PC-3 (cell line): ENCODE results near the gene TRDN. TPM values are rescaled to one million over a fixed set of nuclear protein-coding genes. Genes with fewer than 3 reads are reported as not detected.

Source experiments
- ATAC-seq: fragments of 200-7000 bp; cut with Tn5 transposase; 2 replicates; pipeline ENCODE4 v1.9.1; 2020; ENCODE audit warnings: mild to moderate bottlenecking, moderate library complexity
- BruUV-seq: library from RNA; stranded (reverse); fragments of 400-500 nt; replicated peaks from 2 replicates; lab custom pipeline; 2021; lab: Mats Ljungman, UMichigan
- CTCF ChIA-PET: fragments of 300-600 bp; sonication (Branson Sonifier 250); formaldehyde crosslinking; loops from one replicate; lab custom pipeline; 2022; ENCODE audit warnings: antibody characterized with exemption; lab: Charles Lee
- POLR2A ChIA-PET: fragments of 300-600 bp; sonication (Branson Sonifier 250); formaldehyde crosslinking; loops from one replicate; lab custom pipeline; 2022; ENCODE audit warnings: antibody characterized with exemption; ENCODE audit not compliant: unreplicated experiment; lab: Charles Lee
- DNase-seq: peaks from one replicate; pipeline ENCODE4 v3.0.0-alpha.2; 2015
- H2AFZ ChIP-seq: fragments of 300-600 bp; sonication (generic); 2 replicates; pipeline ENCODE4 v1.6.0; 2016; ENCODE audit warnings: antibody characterized with exemption, low read length
- H3F3A ChIP-seq: fragments of 300-600 bp; sonication (generic); one replicate; pipeline ENCODE4 v1.6.0; 2017; ENCODE audit warnings: antibody characterized with exemption, low read length, control low read depth, mild to moderate bottlenecking; ENCODE audit not compliant: unreplicated experiment
- H3K27ac ChIP-seq: fragments of 300-600 bp; sonication (generic); 2 replicates; pipeline ENCODE4 v1.5.1; 2016; ENCODE audit warnings: mild to moderate bottlenecking, low read length
- H3K27me3 ChIP-seq: fragments of 300-600 bp; sonication (generic); 2 replicates; pipeline ENCODE4 v1.6.1; 2016; ENCODE audit warnings: low read length, mixed read lengths
- H3K36me3 ChIP-seq: fragments of 300-600 bp; sonication (generic); 2 replicates; pipeline ENCODE4 v1.6.1; 2016; ENCODE audit warnings: low read depth, mixed run types, low read length, mixed read lengths
- H3K4me1 ChIP-seq: fragments of 300-600 bp; sonication (generic); 2 replicates; pipeline ENCODE4 v1.5.1; 2016; ENCODE audit warnings: low read length; ENCODE audit not compliant: insufficient read depth
- H3K4me2 ChIP-seq: fragments of 300-600 bp; sonication (generic); 2 replicates; pipeline ENCODE4 v1.6.0; 2016; ENCODE audit warnings: low read length
- H3K4me3 ChIP-seq: fragments of 300-600 bp; sonication (generic); 2 replicates; pipeline ENCODE4 v1.5.1; 2016; ENCODE audit warnings: mild to moderate bottlenecking, low read length, mixed read lengths
- H3K79me2 ChIP-seq: fragments of 300-600 bp; sonication (generic); 2 replicates; pipeline ENCODE4 v1.6.1; 2017; ENCODE audit warnings: low read length, mixed read lengths
- H3K9ac ChIP-seq: fragments of 300-600 bp; sonication (generic); 2 replicates; pipeline ENCODE4 v1.6.0; 2016; ENCODE audit warnings: mild to moderate bottlenecking, low read length
- H3K9me2 ChIP-seq: fragments of 300-600 bp; sonication (generic); replicated peaks from 2 replicates; pipeline ENCODE4 v1.6.1; 2016; ENCODE audit warnings: mixed run types, low read length, mixed read lengths
- H3K9me3 ChIP-seq: fragments of 300-600 bp; sonication (generic); 2 replicates; pipeline ENCODE4 v1.6.1; 2016; ENCODE audit warnings: low read length, mixed read lengths
- H4K20me1 ChIP-seq: fragments of 300-600 bp; sonication (generic); 2 replicates; pipeline ENCODE4 v1.6.1; 2016; ENCODE audit warnings: low read length, mixed read lengths
- EZH2 ChIP-seq: fragments of 300-600 bp; sonication (generic); IDR thresholded peaks from one replicate; pipeline ENCODE4 v1.6.1; 2017; ENCODE audit warnings: antibody characterized with exemption, mild to moderate bottlenecking, low read length; ENCODE audit not compliant: unreplicated experiment
- EZH2phosphoT487 ChIP-seq: fragments of 300-600 bp; sonication (generic); IDR thresholded peaks from 2 replicates; pipeline ENCODE4 v1.6.1; 2018; ENCODE audit warnings: mild to moderate bottlenecking, antibody characterized with exemption, low read length, borderline replicate concordance
- intact Hi-C: fragments of 100-400 bp; cut with micrococcal nuclease; formaldehyde crosslinking; loops from 2 replicates; pipeline ENCODE4 v1.9.0; 2023
- total RNA-seq: library from RNA; depleted of rRNA; stranded (reverse); fragments of >200 nt; gene quantifications from 2 replicates; pipeline ENCODE4 v1.2.3, GENCODE V29; 2014
- TF ChIP-seq, protein P1 (sequence below): fragments of 300-600 bp; sonication (generic); conservative IDR thresholded peaks from 2 replicates; pipeline ENCODE4 v1.5.1; 2017; ENCODE audit warnings: antibody characterized with exemption, low read depth, mild to moderate bottlenecking, low read length

Gene TRDN
- total RNA-seq, 1 experiment from 2014 or later: not detected

DNA sequence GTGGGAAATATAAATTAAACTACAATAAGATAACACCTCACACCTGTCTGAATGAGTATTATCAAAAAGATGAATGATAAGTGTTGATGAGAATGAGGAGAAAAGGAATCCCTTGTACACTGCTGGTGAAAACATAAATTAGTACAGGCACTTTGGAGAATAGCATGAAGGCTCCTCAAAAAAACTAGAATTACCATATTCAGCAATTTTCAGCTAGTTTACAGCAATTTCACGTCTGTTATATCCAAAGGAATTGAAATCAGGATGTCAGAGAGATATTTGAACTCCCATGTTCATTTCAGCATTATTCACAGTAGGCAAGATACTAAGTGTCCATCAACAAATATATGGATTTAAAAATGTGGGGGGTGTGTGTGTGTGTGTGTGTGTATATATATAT lies 348.1 kb downstream of the TRDN start:
- Histone ChIP-seq H3K9ac (no peak overlapping the region), H3K27me3 (no peaks in the 10 kb centered on the region), H3K36me3 (no peaks in the 10 kb centered on the region), H3K4me3 (no peak overlapping the region), H2AFZ (no peak overlapping the region), H3K9me2 (no peaks in the 10 kb centered on the region), H3F3A (no peaks in the 10 kb centered on the region), H3K4me2 (no peak overlapping the region), H3K4me1 (no peaks in the 10 kb centered on the region), H3K79me2 (no peaks in the 10 kb centered on the region), H3K9me3 (no peaks in the 10 kb centered on the region), H4K20me1 (no peaks in the 10 kb centered on the region), H3K27ac (no peak overlapping the region)
- intact Hi-C loops: no loop called here
- no TSS peak for BruUV-seq
- no peak for ATAC-seq
- ChIA-PET POLR2A (no interaction called here), CTCF (no interaction called here)
- no peak for DNase-seq
- TF ChIP-seq EZH2: no peak
- no peak for TF ChIP-seq EZH2phosphoT487
- TF ChIP-seq, protein P1, sequence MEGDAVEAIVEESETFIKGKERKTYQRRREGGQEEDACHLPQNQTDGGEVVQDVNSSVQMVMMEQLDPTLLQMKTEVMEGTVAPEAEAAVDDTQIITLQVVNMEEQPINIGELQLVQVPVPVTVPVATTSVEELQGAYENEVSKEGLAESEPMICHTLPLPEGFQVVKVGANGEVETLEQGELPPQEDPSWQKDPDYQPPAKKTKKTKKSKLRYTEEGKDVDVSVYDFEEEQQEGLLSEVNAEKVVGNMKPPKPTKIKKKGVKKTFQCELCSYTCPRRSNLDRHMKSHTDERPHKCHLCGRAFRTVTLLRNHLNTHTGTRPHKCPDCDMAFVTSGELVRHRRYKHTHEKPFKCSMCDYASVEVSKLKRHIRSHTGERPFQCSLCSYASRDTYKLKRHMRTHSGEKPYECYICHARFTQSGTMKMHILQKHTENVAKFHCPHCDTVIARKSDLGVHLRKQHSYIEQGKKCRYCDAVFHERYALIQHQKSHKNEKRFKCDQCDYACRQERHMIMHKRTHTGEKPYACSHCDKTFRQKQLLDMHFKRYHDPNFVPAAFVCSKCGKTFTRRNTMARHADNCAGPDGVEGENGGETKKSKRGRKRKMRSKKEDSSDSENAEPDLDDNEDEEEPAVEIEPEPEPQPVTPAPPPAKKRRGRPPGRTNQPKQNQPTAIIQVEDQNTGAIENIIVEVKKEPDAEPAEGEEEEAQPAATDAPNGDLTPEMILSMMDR: no peak

DNA sequence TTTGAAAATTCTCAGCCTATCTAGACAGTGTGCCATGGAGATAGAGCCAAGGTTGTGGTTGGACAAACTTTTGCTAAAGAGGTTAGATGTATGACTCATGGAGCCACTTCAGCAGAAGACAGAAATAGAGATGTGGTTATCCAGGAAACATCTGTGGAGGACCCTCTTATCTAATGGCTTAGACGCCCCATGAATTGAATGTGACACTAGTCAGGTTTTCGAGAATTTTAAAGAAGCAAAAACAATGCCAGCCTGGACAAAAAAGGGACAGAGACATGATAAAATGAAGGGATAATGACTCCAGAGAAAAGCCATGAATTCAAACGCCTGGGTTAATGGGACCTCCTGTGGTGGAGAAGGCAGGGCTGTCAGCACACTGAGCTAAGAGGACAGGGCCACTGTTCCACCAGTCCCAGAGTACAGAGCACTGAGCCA lies 360.2 kb downstream of the TRDN start:
- no peaks in the 10 kb centered on the region for H3K36me3 ChIP-seq
- no peak overlapping the region for H3K4me2 ChIP-seq
- H3K4me1 ChIP-seq: no peaks in the 10 kb centered on the region
- no peaks in the 10 kb centered on the region for H3K9me3 ChIP-seq
- ATAC-seq (no peak), DNase-seq (no peak)
- H3K9ac ChIP-seq: no peak overlapping the region
- no peak overlapping the region for H2AFZ ChIP-seq
- no peaks in the 10 kb centered on the region for H3K79me2 ChIP-seq
- TF ChIP-seq EZH2phosphoT487 (no peak), EZH2 (no peak)
- TF ChIP-seq, protein P1: no peak
- no peaks in the 10 kb centered on the region for H3K27me3 ChIP-seq
- H3K4me3 ChIP-seq: no peak overlapping the region
- intact Hi-C loops: no loop called here
- POLR2A ChIA-PET: no interaction called here
- H4K20me1 ChIP-seq: no peaks in the 10 kb centered on the region
- no TSS peak for BruUV-seq
- CTCF ChIA-PET: no interaction called here
- H3K9me2 ChIP-seq: no peaks in the 10 kb centered on the region
- no peaks in the 10 kb centered on the region for H3F3A ChIP-seq
- H3K27ac ChIP-seq: no peak overlapping the region

DNA sequence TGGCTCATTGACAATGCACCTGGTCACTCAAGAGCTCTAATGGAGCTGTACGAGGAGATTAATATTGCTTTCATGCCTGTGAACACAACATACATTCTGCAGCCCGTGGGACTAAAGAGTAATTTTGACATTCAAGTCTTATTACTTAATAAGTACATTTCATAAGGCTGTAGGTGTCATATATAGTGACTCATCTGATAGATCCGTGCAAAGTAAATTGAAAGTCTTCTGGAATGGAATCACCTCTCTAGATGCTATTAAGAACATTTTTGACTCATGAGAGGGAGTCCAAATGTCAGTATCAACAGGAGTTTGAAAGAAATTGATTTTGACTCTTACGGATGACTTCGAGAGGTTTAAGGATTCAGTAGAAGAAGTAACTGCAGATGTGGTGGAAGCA lies 372.8 kb downstream of the TRDN start:
- no peak overlapping the region for H3K4me2 ChIP-seq
- H3K4me1 ChIP-seq: no peaks in the 10 kb centered on the region
- no peaks in the 10 kb centered on the region for H4K20me1 ChIP-seq
- ATAC-seq (no peak), DNase-seq (no peak)
- no peaks in the 10 kb centered on the region for H3K9me2 ChIP-seq
- no TSS peak for BruUV-seq
- no peaks in the 10 kb centered on the region for H3K27me3 ChIP-seq
- no peak overlapping the region for H3K27ac ChIP-seq
- H3F3A ChIP-seq: no peaks in the 10 kb centered on the region
- no peaks in the 10 kb centered on the region for H3K9me3 ChIP-seq
- no peak overlapping the region for H3K9ac ChIP-seq
- TF ChIP-seq EZH2phosphoT487 (no peak), EZH2 (no peak)
- TF ChIP-seq, protein P1: no peak
- intact Hi-C loops: no loop called here
- no peaks in the 10 kb centered on the region for H3K79me2 ChIP-seq
- POLR2A ChIA-PET: no interaction called here
- H3K4me3 ChIP-seq: no peak overlapping the region
- CTCF ChIA-PET: no interaction called here
- no peak overlapping the region for H2AFZ ChIP-seq
- no peaks in the 10 kb centered on the region for H3K36me3 ChIP-seq
